Stimulated activated CD8-positive, alpha-beta memory T cell treated with anti-CD3 and anti-CD28 coated beads, Interleukin-12 subunit alpha, Interleukin-12 subunit beta, amount 100 ng/mL, for 1 hour (primary cell): ENCODE results near the gene ZBTB39.
A peak's percentile ranks its signal among the peaks of the same experiment; 100 is the strongest.
"Not testable (repeated sequence)": the region's sequence is repeated elsewhere in the genome, so short reads cannot be mapped to it uniquely, and the experiment has no call there.

Experiments used
- DNase-seq: peaks from one replicate; pipeline ENCODE4 v3.0.0-alpha.2; 2020; ENCODE audit warnings: low read depth

The ZBTB39 gene

GRCh38 chr12:57001448-57001906 is 4.9 kb downstream of the ZBTB39 start:
- DNase-seq = peak; percentile 54

DNA sequence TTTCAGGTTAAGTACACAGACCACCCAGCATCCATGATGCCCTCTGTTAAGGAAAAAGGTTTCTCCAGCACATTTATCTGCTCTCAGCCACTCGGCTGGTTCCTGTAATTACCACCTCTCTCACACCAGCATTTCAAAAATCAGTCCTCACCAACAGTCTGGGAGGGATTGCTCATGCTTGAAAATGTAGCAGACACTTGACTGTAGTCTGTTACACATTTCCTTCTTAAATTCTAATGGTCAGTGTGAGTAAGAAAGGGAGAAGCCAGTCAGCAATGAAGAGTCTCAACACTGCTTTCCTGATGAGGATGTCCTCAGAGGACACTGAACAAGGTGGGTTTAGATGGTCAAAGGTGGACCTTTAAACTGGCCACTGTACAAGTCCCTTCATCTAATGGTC is 6.0 kb downstream of the ZBTB39 start:
- no peak for DNase-seq

DNA sequence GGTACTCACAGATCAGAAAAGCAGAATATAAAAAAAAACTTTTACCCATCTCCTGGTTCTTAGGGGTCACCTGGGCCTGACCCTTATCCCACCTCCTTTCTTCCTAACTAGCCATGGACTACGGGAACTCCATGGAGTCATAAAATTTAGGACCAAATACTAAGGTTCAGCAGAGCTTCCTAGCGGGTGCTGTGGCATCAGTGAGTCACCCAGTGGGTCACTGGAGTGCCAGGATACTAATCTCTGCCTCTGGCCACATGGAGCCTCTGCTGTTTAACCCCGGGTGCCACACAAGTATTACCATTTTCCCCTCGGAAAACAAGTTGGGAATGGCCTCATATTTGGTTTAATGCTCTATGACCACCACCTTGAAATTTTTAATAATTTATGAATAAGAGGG is 6.9 kb downstream of the ZBTB39 start:
- no peak for DNase-seq

DNA sequence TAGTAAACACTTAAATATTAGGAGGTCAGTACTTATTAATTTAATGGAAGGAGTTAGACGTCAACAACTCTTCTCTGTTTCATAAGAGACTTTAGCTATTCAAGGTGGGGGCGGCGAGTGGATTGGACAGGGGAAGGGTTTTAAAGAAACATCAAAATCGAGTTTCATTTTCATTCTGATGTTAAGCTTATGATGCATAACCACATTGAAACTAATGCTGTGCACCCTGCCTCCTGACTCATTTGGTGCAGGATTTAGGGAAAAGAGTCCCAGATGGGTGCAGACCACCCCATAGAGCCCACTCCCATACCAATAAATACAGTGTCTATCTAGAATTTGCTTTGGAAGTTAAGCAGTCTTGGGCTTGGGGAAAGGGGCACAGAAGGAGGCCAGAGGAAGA is 7.4 kb downstream of the ZBTB39 start:
- no peak for DNase-seq

DNA sequence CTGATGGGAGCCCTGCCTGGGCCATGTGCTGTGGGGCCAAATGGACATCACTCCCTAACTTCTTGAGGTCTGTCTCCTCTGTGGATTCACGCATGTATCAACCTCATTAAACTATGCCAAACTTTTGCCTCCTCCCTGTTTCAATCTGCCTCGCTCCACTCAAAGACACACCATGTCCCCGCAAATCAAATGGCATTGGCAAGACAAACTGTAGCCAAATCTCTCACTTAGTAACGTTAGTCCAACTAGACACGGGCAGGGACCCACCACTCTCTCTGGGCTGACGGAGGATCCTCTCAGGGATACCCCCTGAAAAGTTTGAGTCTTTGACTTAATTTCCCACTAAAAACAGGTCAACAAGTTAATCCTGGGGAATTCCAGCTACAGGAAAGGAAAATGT is 8.0 kb downstream of the ZBTB39 start:
- DNase-seq = no peak

DNA sequence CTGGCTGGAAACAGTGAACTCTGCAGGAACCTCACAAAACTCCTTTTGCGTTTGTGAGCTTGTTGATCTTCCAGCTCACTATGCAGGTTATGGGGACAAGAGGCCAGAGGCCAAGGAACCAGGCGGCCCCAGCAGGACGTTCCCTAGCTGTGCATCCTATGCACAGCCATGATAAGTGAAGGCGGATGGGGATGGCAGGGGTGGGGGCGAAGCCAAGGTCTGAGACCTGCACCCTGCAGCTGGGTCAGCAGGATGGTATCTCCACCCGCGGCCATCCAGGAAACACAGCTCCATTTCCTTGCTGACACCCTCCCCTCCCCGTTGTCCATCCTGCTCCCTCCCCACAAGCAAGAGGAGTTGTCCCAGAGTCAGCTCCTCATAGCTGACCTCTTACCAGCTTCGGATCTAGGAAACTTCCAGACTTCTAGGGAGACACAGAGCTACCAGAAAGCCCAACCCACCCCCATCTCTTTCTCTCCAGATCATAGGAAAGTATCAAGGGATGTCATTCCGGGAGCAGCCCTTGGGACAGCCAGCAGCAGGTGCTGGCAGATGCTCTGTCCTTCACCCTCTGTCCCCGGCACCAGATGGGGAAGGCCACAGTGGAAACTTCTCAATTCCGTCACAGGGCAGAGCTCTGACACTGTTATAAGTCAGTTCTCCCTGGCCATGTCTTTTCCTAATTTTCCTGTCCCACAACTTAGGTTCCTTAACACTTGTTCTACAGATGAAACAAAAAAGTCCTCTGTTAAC is 9.4 kb downstream of the ZBTB39 start:
- no peak for DNase-seq

DNA sequence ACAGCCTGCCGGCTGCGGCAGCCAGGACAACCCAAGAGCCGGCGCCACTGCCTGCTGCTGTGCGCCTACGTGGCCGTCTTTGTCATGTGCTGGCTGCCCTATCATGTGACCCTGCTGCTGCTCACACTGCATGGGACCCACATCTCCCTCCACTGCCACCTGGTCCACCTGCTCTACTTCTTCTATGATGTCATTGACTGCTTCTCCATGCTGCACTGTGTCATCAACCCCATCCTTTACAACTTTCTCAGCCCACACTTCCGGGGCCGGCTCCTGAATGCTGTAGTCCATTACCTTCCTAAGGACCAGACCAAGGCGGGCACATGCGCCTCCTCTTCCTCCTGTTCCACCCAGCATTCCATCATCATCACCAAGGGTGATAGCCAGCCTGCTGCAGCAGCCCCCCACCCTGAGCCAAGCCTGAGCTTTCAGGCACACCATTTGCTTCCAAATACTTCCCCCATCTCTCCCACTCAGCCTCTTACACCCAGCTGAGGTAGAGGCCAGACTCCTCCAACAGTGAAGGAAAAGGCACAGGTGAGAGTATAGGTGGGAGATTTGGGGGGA is 10.3 kb downstream of the ZBTB39 start:
- DNase-seq = no peak

GRCh38 chr12:56995201-56995929 is 11.0 kb downstream of the ZBTB39 start:
- no peak for DNase-seq

- DNase-seq = no peak
Measured at GRCh38 chr12:56994231-56994746, 12.1 kb downstream of the ZBTB39 start.

GRCh38 chr12:56993346-56993745 is 13.0 kb downstream of the ZBTB39 start:
- no peak for DNase-seq

DNA sequence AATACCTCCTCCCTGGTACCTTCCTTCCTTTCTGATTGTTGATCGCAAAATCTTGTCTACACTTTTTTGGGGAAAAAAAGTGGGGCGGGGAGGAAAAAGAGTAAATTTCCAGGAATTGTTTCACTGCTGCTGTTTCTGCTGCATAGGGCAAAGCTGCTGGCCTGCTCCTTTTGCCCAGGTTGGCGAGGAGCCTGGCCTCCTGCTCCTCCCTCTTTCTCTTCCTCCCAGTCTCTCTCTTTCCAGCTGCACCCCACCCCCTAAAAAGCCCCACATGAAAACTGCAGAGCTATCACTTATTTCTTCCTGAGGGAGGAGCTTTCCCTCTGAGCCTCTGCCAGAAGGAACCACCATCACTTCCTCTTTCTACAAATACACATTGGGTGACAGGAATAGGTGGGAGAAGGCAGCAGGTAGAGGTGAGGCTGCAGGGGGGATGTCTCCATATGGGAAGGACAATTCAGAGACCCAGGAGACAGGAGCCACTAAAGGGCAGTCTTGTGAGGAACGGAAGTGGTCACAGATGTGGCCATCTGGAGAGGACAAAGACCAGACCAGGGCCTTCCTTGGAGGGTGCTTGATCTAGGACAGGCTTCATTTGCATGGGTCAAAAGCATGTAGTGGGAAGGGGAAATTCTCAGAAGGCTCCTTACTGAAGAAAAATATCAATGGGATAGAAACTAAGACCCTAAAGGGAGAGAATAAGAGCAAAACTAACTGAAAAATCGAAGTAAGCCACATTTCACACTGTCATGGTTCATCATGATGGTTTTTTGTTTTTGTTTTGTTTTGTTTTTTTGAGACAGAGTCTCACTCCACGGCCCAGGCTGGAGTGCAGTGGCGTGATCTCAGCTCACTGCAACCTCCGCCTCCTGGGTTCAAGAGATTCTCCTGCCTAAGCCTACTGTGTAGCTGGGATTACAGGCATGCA is 14.8 kb downstream of the ZBTB39 start:
- DNase-seq = no peak

DNA sequence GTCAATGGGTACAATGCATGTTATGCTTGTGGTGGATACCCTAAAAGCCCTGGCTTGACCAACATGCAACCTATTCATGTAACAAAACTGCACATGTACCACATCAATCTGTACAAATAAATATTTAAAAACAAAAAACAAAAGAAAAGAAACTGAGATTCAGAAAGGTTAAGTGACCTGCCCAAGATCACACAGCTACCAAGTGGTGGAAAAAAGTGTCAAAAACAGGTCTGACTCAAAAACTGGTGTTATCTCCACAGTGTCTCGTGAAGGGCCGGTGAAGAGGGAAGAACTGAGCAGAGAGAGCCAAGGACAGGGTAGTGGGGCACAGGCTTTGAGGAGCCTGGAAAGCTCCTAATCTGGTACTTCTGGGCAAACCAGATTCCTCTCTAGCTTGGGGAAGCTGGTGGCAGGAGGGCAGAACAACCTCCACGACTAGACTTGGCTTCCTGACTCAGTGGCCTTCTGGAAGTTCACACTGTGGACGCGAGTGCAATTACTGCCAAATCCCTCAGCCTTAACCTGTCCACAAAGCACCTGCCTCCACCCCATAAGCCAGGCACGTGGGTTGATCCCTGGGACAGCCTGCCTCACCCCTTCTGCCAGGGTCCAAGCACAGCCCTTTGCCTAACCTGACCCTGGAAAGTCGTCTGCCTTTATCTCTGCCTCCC is 15.6 kb downstream of the ZBTB39 start:
- no peak for DNase-seq

- no peak for DNase-seq
Measured at GRCh38 chr12:56989861-56990610, 16.3 kb downstream of the ZBTB39 start.

GRCh38 chr12:56988207-56988739 is 18.1 kb downstream of the ZBTB39 start:
- no peak for DNase-seq

GRCh38 chr12:56987551-56988053 is 18.7 kb downstream of the ZBTB39 start:
- peak; percentile 66 for DNase-seq

DNA sequence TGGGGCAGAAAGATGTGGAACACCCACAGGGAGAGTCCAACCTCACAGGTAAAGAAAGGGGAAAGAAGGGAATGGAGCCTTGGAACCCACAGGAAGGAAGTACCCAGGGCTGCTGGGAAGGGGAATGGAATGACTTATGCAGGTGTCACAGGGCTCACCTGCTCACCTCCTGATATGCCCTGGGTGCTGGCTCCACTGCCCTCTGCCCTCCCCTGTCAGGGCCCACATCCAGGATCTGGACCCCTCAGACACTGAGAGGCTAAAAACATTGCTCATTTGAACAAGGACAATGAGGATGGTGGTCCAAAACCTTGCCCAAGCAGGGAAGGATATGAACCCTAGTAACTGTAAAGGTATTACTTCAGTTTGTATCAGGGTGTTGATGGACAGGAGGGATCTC is 19.3 kb downstream of the ZBTB39 start:
- no peak for DNase-seq

DNA sequence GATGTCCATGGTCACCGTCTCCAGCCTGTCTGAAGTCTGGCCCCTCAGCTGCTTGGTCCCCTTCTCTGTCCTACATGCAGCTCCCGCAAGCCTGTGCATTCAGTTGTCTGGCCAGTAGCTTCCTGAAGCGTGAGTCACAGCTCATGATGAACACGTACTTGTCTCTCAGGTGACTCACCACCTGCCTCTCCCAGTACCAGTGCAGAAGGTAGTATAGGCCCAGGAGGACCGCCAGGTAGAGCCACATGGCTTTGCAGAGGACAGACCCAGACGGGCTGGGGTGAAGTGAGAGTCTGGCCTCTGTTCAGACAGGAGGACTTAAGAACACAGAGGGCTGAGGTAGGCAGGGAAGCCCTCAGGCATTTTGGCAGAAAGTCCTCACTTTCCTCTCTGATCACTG is 20.6 kb downstream of the ZBTB39 start:
- not testable (repeated sequence) for DNase-seq

DNA sequence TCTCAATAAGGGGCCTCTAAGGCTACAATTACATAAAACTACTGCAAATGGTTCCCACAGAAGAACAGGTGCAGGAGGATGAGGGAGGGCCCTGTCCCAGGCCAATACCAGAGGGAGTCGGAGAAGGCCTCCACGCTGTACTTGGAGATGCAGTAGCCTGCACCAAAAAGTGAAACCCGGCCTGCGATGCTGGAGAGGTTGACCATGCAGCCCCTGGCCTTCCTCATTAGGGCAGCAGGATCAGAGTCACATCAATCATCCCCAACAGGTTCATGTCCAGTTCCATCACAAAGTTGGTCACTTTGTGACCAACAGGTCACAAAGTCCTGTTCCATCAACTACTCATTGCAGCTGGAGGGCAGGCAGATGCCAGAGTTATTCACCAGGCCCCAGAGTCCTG is 23.0 kb downstream of the ZBTB39 start:
- no peak for DNase-seq

- DNase-seq = not testable (repeated sequence)
Measured at GRCh38 chr12:56982578-56983236, 23.6 kb downstream of the ZBTB39 start.
